HG03354 (cell line): ENCODE results near the gene HINT3.
"Not testable (repeated sequence)": the region's sequence is repeated elsewhere in the genome, so short reads cannot be mapped to it uniquely, and the experiment has no call there.

Experiments
- ATAC-seq: cut with Tn5 transposase; IDR thresholded peaks from one replicate; pipeline ENCODE4 v1.9.1; 2021; ENCODE audit warnings: mild to moderate bottlenecking; ENCODE audit not compliant: unreplicated experiment, poor library complexity, severe bottlenecking

The HINT3 gene

DNA sequence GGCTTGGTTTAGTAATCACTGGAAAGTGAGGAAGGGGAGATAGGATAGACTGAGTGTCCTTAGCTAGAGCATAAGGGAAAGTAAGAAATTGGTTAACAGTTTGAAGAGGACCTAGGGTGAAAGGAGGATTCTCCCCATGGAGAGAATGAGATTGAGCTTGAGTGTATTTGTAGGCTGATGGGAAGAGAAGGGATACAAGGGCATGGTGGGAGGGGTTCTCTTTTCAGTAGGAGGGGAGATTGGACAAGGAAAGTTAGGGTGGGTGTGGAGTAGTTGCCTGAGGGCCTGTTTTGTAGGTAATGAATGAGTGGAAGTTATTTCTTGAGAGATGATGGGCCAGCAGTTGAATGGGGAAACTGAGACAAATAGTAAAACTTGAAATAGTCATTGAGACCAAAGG lies 31.7 kb downstream of the HINT3 start:
- no peak for ATAC-seq

DNA sequence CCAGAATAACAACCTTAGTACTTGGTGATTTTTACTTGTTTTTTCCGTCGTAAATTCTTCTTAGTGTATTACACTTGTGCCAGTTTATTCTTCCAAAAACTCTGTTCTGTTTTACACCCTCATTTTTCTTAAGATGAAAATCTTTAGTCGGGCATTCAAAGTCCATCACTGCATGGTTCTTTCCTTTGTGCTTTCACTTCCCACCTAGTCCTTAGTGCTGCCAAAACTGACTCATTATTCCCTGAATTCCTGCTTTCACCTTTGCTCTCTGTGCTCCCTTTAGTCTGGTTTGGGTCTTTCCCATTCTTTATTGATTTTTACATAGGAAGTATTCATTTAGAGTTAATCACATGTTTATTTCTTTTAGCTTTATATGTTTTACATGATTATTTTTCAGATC lies 33.1 kb downstream of the HINT3 start:
- ATAC-seq, result no peak

DNA sequence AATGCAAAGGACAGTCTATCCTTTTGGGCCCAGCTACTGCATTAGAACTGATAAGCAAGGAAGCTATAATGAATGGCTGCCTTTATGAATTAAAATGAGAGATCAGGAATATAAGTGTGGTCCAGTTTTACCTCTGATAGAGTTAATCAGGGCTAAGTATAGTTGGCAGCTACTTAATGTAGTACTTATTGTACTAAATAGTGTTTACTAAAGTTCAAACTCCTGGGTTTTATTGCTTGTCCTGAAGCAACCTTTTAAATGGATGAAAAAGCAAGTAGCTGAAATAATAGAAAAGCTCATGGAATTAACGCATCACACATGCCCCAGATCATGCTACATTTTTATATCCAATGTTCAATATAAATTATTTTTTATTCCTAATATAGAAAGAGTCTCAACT lies 35.1 kb downstream of the HINT3 start:
- no peak for ATAC-seq

DNA sequence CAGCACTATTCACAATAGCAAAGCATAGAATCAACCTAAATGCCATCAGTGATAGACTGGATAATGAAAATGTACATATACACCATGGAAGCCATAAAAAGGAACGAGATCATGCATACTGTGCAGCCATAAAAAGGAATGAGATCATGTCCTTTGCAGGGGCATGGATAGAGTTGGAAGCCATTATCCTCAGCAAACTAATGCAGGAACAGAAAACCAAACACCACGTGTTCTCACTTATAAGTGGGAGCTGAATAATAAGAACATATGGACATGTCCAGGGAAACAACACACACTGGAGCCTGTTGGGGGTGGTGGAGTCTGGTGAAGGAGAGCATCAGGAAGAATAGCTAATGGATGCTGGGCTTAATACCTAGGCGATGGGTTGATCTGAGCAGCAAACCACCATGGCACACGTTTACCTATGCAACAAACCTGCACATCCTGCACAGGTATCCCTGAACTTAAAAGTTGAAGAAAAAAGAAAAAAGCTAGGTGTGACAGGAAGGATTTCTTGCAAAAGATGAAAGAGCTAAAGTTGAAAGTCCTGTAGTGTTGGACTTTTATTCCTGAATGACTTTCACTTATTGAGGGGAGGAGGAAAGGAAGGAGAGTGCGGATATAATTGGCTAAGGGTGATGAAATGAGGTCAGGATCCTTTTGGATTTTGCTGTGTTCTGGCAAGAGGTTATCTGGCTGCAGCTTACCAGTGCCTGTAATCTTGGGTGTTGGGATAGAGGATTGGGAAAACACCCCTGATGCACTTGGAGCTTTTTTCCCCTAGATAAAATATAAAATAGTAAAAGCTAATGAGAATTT lies 38.3 kb downstream of the HINT3 start:
- no peak for ATAC-seq

DNA sequence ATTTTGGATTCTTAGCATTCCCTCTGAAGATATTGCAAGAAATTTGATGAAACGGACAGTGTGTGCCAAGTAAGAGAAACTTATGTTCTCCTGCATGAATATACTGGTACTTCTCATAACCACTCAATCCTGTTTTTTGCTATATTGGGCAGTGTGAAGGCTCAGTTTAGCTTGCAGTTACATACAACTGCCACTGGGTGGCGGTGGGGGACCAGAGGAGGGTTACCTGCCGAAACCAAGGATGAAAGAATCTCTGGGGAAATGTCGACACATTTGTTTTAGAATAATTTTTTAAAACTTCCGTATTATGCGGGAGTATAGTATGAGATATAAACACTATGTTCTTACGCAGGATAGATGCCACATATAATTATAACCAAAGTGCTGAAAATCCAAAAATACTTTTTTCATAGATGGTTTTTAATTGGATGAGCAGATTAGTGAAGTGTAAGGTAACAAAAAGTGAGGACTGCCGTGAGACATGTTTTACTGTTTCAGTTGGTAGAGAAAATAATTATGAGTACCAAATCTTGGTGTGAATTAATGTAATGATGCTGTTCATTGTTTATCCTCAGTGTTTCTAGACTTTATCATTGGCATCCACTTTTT lies 39.5 kb downstream of the HINT3 start:
- peak; percentile 97 for ATAC-seq

DNA sequence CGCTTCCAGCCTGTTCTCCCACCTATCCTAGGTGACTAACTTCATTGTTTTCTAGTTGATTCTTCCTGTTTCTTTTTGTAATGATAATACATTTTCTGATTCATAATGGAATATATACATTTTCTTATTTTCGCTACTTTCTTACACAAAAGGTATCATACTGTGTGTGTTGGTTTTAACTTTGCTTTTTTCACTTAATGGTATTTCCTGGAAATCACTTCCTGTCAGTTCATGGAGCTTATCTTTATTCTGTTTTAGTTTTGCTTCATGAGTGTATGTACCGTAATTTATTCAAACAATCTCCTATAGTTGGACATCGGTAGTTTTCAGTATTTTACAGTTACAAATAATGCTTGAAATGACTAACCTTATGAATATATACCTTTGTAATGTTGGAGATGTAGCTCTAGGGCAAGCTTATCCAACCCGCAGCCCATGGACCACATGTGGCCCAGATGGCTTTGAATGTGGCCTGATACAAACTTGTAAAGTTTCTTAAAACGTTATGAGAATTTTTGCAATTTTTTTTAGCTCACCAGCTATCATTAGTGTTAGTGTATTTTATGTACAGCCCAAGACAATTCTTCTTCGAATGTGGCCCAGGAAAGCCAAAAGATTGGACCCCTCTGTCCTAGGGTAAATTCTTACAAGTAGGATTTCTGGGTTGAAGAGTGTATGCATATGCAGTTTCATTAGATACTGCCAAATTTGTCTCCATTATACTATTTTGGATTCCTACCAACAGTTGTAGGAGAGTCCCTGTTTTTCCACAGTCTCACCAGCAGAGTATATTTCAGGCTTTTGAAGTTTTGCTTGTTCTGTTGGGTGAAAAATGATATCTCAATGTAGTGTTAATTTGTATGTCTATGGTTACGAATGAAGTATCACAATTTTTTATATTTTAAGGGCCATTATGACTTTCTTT lies 46.4 kb downstream of the HINT3 start:
- ATAC-seq, result no peak

DNA sequence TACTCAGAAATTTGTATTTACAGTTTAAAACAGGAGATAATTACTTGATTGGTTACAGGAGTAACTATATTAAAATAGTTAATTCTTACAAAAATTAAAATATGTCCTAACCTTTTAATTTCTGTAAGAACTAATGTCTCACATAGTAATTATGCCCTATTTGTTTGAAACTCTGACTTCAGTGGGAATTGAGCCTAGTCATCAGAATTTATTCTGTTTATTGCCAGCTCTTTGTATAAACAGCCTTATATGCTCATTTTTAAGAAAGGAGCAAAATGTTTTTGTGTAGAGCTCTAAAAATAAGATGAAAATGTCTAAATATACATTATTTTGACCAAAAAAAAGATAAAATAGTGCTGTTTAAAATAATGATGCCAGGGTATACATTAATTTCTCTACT lies 51.2 kb downstream of the HINT3 start:
- ATAC-seq, result no peak

DNA sequence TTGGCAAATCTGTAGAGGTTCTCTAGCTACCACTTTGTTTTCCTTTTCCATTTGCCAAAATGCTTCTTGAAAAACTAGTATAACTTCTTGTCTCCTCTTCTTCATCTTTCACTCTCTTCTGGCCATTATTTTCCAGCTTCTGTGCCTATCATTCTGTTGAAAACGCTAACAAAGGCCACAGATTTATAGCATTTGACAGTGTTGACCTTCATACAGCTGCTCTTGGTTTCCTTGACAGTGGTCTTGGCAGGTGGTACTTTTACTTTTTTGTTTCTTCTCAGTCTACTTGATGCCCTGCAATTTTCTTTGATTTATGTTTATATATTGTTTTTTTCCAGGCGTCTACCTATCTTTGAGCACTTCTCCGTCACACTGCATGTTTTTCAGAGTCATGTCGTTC lies 53.5 kb downstream of the HINT3 start:
- ATAC-seq, result no peak

DNA sequence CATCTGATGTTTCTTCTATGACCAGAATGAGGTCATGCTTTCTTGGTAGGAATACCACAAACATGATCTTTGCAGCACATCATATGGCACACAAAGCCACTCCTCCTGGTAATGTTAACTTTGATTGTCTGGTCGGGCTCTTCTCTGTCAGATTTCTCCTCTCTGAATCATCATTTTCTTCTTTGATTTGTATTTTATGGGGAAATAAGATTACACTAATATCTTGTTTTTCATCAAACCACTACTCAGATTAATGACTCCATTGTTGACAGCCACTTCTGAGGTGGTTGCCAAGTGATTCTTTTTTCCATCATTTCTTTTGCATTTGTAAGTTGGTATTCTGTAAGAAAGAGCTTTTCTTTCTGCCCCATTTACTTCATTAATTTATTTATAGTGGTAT lies 59.3 kb downstream of the HINT3 start:
- ATAC-seq, result no peak

DNA sequence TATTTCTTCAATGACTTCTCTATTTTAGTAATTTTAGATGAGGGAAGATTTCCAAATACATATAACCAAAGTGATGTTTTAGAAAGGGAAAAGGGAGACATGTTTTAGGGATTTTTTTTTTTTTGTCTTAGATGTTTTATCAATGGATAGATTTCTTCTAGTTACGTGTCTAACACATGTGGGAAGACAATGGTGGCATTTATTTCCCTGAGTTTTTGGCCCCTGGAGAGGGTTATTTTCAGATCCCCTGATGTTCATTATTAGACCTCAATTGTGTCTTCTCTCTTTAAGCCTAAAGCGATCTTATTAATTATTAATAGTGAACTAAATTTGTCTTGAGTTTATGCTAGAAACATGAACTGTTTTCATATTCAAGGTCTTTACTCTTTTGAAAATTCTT lies 60.0 kb downstream of the HINT3 start:
- no peak for ATAC-seq

DNA sequence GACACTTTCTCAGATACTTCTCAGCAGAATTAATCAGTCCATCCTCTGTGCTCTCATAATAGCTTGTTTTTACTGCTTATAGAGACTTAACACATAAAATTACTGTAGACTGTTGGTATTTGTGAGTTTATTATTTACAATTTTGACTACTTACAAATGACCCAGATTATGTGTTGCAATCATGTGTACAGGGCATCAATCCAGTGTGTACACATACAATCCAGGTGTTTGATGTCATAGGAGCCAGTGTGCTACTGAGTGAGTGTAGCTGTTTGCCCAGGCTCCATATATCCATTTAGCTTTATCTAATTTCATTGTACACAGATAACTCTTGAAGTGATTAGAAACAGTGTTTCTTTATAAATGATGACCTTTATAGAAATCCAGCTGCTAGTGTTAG lies 61.1 kb downstream of the HINT3 start:
- ATAC-seq, result no peak

DNA sequence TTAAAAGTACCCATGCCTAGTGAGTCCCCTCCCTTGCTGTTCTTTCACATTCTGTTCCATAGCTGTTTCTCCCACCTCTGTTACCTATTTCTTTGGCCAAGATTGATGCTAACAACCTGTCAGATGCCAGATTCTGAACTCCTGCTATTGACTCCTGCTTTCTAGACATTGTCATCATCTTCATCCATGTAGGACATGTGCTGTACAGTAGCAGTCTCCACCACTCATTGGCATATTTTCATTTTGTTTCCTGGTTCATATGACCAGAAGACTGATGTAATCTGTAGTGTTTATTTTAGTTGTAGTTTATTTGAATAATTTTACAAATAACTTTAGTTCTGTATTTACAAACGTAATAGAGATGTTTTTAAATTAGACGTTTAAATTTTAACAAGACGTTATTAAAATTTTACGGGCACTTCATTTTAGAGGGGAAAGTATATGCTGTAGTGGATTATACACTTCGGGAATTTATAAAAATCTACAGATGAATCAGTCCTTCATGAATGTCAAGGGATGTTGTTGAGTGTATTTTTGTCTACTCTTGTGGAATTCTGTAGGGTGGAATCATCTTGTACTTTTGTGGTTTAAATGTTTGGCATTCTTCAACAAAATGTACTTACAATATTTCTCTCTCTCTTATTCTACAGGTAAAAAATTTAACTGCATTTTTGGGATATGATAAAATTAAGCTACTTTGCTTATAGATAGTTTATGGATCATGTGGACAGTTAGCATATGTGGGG lies 63.9 kb downstream of the HINT3 start:
- no peak for ATAC-seq

DNA sequence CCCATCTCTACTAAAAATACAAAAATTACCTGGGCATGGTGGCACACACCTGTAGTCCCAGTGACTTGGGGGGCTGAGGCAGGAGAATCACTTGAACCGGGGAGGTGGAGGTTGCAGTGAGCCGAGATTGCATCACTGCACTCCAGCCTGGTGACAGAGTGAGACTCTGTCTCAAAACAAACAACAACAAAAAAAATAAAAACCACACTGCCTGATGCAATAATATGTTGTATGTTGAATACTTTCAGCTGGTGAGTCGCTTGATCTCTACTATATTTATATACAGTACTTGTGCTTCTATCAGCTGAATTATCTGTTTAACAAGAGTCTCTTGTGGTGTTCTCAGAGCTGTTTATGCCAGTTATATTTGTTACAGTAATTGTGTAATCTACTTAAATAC lies 66.9 kb downstream of the HINT3 start:
- ATAC-seq, result not testable (repeated sequence)

DNA sequence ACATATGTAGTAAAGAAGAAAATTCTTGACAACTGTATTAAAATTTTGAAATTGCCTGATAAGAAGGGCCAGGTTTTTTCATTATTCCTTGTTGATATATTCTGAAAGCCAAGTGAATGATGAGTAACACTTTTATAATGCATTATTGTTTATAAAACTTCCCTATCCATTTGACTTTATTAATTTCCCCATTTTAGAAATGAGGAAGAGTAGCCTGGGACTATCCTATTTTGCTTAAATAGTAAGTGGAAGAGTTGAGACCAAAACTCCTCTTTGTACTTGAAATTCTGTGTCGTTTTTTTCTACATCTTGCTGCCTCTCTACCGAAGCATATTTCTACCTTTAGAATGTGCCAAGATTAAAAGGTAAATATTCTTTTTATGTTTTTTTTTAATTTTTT lies 69.4 kb downstream of the HINT3 start:
- ATAC-seq, result no peak

DNA sequence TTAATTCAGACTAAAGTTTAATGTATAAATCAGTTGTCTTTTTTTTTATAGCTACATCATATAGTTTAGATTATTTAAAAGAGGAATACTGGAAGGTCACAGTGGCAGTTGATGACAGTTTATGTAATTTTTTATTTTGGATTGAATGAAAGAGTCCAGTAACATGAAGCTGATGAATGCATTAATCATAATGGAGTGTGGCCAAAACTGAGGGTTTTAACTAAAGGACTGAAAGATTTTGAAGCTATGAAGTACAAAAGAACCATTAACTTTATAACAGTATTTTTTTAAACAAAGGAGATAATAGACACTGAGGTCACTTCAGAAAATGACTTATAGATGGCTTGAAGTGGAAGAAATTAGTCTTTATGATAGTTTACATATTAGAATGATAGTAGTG lies 71.0 kb downstream of the HINT3 start:
- ATAC-seq, result no peak
